NCI-H187 treated with DMSO at 0.1 percent for 48 hours (cell line): ENCODE results near the gene SCUBE1.

Experiments
- DNase-seq: peaks from one replicate; lab custom pipeline; 2025; lab: John Stamatoyannopoulos, UW

Gene SCUBE1

DNA sequence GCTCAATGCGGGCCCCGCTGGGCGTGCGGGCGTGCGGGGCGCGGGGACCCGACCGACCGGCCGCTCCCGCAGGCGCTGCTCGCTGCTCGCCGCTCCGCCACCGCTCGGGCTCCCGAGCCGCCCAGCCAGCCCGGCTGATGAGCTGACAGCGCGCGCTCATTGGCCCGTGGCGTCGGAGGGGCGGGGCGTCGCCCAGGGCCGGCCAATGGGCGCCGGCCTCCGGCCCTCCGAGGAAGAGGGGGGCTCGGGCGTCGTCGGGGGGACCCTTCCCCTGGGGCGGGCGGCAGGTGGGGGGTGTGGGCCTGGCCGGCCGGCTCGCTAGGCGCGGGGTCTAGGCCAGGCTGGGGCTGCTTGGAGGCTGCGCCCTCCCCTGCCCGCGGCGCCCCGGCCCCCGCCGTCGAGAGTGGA is at the start of gene SCUBE1:
SCUBE1 (minus strand) TSS at position 111 of the 408 bp plus-strand sequence. CDS start 111 bp downstream, outside the sequence.
- DNase-seq: no peak

DNA sequence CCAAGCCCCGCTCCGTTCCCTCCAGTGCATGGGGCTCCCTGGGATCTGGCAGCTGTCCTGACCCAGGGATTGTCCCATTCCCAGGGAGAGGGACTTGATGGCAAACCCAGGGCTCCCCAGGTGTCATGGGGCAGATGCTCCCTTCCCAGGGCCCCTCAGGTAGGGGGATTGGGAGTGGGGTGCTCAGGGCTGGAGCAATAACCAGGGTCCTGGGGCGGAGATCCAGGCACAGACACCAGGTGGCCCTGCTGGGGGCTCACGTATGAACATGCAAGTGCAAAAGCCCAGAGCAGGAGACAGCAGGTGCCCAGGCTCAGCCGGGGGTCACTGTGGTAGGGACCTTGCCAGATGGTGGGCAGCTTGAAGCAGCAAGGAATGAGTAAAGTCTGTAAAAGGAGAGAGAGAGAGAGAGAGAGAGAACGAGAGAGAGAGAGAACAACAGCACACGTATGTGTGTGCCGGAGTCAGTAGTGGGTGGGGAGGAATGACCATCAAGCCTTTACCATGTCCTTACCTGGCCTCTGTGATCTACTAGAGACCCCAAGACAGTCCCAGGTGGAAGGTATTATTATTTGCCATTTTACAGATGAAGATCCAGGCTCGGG is 49.3 kb upstream of the SCUBE1 start:
- DNase-seq: no peak

DNA sequence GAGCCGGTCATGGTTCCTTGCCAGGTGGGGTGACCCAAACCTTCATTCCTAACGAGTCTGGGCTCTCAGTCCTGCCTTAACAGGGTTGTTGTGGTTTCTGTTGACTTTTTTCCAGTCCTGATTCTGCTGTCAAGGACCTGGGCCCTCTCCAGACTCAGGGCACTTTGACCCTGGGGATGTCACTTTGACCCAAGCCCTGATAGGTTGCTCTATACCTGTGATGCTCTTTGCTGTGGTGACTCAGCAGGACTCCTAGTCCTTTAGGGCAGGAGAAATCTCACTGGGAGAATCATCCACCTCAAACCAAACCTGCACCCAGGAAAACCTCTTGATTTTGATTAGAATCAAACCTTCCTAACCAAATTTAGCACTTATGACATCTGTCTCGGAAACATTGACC is 48.1 kb upstream of the SCUBE1 start:
- DNase-seq: no peak

DNA sequence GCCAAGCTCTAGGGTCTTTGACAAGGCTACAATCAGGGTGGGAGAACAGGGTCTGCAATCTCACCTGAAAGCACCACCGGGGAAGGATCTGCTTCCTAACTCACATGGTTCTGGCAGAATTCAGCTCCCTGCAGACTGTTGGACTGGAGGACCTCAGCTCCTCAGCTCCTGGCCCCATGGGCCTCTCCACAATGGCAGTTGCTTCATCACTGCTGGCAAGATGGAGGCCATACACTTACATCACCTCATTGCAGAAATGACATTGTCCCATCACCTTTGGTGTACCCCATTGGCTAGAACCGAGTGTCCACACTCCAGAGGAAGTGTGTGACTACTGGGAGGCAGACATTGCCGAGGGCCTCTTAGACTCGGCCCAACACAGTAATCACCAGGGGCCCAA is 47.7 kb upstream of the SCUBE1 start:
- DNase-seq: no peak

DNA sequence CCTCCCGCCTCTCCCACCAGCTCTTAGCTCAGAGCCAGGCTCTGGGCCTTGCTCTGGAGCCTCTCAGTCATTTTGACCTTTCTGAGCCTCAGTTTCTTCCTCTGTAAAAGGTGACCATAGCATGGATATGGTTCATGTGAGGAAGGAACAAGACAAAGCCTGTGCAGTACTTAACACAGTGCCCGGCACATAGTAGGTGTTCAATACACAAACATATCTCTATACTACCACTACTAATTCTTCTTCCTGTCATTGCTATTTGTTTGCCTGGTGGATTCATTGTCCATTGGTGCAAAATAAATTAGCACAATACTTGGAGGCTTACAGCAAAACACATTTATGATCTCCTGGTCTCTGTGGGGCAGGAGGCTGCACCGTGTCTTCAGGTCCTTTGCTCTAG is 47.0 kb upstream of the SCUBE1 start:
- no peak for DNase-seq

DNA sequence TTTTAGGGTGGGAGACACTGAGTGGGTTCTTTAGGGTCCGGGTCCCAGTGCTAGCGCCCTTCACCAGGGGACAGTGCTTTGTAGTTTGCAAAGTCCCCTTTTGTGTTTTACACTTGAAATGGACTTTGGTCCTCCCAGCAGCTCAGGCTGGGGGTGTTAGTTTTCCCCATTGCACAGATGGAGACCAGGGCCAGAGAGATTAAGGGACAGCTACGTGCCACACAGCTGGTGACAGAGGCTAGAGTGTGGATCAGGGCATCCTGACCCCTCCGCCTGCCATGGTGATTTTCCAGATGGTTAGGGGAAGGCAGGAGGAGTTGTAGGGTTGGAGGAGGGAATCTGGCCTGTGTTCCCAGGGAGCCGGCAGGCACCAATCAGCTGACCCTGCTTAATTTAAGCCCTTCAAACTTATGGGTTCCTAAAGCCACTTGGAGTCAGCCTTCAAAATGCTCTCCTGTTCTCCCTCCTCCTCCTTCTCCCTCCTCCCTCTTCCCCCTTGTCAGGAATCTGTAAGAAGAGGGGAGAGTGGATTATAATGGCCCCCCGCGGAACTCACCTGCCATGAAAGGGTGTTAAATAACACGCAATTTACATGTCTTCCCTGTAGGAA is 46.2 kb upstream of the SCUBE1 start:
- no peak for DNase-seq

DNA sequence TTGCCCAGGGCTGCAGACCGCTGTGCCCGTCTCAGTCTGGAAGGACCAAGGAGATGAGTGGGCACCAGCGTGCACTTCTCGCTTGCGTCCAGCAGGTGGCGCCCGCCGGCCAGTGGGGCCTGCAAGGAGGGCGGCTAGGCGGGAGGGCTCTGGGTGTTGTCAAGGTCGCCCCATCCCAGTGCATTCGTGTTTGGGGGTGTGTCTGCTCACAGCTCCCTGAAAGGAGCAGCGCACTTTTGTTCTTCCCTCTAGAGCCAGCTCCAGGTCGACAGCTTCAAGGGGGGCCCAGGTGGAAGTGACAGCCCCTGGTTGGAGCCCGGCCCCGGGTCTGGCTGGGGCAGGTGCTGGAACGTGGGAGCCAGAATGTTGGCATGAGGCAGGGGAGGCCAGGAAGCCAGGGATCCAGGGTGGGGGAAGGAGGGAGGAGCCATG is 45.3 kb upstream of the SCUBE1 start:
- no peak for DNase-seq

DNA sequence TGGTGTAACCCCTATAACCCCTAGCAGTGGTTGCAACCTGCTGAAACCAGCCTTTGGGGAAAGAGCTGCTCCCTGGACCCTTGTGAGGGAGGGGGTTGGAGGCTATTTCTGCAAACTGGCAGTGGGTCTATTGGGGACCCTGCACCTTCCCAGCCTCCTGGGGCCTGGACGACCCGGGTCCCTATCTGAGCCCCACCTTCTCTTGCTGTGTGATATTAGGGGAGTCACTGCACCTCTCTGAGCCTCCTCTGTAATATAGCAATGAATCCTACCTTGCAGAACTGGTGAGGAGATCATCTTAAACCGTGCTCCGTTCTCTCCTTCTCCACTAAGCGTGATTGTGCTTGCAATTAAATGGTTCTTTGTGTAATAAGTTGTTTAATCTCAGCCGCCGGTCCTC is 44.6 kb upstream of the SCUBE1 start:
- no peak for DNase-seq

DNA sequence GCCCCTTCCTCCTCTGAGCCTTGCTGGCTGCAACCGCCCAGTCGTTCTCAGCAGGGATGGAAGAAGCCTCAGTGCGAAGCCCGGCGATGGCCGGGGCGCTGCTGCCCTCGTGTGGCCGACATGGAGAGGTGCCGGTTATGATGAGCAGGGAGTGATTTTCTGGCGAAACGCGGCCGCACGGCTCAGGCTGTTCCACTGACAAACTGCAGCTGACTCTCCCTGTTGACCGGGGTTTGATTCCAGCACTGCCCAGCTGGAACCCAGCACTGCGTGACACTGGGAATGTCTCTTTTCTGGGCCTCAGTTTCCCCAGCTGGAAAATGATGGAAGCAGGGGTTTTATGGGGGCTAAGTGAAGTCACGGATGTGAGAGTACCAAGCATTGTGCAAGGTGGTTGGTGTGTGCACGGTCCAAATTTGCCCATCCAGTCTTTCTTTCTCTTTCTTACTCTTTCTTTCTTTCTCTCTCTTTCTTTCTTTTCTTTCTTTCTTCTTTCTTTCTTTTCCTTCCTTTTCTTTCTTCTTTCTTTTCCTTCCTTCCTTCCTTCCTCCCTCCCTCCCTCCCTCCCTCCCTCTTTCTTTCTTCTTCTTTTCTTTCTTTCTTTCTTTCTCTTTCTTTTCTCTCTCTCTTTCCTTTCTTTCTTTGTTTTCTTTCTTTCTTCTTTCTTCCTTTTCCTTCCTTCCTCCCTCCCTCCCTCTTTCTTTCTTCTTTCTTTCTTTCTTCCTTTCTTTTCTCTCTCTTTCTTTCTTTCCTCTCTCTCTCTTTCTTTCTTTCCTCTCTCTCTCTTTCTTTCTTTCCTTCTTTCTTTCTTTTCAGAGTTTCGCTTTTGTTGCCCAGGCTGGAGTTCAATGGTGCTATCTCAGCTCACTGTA is 42.8 kb upstream of the SCUBE1 start:
- DNase-seq: no peak

DNA sequence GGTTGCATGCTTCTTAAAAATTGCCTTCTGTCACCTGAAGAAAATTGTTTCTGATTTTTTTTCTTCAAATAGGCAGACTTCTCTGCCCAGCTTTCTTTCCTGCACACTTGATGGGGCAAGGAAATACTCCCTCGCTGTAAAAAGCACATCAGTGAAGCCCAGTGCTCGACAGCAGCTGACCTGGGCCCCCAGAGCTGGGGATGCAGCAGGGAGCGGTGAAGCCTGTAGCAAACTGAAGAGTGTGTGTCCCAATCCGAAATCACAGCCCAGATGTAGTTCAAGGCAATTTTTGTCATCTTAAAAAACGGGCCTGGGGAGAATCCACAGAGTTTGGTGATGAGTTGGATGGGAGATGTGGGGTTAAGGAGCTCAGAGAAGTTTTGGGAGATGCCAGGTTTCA is 41.7 kb upstream of the SCUBE1 start:
- no peak for DNase-seq

DNA sequence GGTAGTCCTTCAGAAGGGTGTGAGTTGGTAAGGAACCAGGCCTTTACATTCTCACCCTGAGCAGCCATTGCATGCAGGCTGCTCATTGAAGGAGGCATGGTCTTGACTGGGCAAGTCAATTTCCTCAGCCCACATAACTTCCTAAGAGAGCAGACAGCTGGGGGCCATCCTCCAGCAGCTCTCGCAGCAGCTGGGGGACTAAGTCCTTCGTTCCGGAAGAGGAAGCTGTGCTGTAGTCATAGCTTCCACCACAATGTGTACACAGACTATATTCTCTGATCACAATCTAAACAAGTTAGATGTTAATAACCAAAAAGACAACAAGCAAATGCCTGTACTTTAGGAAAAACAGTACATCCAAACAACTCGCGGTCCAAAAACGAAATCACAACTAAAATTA is 38.5 kb upstream of the SCUBE1 start:
- DNase-seq: no peak

DNA sequence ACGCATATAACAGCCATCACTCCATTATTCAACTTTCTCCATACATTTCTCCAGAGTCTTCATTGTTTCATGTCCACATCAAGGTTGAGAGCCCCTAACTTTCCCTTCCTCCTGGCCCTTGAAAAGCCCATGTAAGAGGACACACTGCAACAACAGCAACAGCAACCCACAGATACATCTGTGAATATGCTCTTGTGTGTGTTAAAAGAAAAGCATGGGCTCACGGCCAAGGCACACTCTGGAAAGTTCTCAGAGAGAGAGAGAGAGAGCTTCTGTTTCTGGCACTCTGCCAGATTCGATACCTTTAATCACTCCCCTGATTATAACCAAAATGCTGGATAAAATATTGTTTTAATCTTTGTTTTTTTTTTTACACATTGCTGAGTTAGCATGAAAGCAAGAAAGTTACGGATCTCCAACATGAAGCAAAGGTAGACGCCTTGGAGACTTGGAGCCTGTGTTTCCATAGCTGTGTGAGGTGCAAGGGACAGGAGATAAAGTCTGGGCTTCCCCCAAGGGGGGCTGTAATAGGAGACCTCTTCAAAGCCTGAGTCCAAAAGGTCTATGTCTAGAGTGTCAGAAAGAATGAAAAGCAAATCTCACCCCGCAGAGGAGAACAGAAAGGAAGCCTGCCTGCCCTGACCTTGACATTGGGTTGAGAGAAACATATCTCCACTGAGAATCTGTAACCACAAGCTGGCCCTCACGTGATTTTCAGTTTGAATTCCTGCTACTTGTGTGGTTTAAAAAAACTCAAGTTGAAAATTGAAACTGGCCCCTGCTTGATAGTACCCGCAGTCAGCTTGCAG is 34.9 kb upstream of the SCUBE1 start:
- DNase-seq: no peak

DNA sequence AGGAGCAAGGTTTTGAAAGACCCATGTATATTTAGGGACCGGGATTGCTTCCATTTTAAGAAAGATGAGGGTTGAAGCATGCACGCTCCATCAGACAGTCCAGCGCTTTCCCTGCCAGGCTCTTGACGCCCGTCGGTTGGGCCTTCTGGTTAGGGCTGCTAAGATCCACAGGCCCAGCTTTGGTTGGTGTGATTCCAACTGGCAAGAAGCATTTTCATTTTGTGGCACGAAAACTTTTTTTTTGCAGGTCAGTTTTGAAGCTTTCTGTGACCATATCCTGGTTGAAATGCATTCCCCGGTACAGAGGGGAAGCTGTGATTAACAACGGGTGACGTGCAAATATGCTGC is 34.4 kb upstream of the SCUBE1 start:
- no peak for DNase-seq

DNA sequence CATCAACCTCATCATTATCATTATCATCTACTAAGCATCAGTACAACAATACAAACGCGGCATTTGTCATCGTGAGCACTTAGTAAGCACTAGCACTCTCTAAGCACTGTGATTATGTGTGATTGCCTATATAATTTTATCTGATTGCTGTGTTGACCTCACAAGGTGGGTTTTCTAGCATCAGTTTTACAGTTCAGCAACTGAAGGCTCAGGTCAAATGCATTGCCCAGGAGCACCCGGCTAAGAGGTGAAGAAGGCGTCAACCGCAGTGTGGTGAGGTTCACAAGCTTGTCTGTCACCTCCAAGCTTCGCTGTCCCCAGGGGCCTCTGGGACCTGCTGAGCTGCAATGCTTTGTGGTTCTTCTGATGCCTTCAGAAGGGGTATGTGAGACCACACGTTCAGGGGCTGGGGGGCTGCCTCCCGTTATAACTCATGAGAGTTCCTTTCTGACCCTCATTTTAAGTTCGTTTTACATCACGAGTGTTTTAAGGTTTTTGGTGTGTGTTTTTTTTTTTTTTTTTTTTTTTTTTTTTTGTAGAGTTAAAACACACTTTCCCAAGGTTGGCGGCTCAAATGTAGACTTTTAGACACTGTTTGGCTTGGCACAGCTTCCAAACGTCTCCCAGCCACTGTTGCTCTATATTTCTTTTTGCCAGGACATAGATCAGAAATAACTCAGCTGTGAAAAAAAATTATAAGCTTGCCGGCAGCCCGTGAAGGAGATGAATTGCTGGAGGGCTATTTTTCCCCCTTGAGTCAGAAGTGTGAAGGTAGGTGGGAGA is 33.8 kb upstream of the SCUBE1 start:
- DNase-seq: no peak

DNA sequence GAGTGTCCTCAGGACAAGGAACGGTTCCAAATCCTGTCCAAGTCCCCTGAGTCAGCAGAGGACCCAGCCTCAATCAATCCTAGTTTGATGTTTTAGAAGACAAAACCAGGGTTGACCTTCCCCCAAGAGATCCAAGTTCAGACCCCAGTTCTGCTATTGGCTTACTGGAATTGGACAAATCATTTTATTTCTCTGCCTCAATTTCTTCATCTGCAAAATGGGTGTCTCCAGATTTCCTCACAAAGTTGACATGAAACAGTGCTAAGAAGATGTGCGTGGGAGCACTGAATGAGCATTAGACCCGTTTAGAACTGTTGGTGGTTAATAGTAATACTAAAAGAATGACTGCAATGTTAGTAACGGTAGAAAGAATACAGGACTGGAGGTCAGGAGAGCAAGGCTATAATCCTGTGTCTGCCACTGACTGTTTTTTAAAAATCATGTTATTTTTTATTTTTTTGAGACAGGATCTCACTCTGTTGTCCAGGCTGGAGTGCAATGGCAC is 32.8 kb upstream of the SCUBE1 start:
- DNase-seq: no peak

DNA sequence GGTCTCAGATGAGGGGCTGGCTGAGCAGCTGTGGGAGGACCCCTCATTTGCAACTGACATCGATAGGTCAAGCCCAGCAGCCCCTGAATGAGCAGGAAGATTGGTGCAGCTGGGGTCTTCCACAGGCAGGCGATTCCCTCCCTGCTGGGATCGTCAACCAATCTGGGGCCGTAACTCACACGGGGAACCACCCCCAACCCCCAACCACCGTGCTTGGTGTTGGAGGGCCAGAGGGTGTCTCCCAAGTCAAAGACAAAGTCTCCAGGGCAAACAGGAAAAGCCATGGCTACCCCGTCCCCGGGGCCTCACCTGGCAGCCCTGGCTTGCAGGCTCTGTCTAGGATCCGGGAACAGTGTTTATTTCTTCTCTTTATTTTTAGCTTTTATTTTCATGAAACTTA is 26.9 kb upstream of the SCUBE1 start:
- DNase-seq: no peak

DNA sequence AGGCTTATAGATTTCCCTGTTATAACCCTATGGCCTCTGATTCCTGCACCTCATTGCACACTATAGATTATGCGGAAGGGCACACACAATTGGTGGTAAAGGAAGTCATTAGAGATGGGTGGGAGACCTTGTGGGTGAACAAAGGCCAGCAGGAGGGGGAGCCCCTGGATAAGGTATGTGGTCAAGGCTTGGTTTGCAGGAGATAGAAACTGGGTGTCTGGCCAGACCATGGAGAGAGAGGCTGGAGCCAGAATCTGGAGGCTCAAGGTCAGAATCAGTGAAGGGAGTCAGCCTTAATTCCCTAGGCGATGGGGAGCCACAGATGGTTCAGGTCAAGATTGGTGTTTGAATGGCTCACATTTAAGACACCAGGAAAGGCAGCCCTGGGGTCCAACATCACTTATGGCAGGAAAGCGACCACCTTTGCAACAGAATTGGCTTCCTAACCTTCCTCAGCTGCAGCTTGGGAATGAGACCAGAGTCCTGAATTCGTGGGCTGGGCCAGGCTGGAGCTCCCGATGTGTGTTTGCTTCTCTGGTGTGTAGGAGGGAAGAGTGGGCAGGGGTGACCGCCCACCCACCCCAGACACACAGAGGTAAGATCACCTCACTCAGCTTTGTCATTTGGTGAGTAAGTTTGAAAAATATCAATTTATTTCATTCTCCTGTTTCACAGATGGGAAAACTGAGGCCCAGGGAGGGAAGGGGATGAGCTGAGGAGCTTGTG is 22.7 kb upstream of the SCUBE1 start:
- no peak for DNase-seq

DNA sequence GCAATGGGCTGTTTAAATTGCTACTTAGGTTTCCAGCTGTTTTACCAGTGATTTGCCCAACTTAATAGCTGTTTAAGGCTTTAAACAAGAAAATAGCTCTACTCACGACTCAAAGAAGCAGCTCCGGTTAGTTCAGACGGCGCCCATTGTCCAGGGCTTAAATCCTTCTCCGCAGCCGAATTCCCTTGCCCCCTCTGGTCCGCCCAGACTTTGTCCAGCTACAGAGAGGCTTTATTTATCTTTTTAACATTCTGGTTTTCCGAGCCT is 20.9 kb upstream of the SCUBE1 start:
- DNase-seq: no peak

DNA sequence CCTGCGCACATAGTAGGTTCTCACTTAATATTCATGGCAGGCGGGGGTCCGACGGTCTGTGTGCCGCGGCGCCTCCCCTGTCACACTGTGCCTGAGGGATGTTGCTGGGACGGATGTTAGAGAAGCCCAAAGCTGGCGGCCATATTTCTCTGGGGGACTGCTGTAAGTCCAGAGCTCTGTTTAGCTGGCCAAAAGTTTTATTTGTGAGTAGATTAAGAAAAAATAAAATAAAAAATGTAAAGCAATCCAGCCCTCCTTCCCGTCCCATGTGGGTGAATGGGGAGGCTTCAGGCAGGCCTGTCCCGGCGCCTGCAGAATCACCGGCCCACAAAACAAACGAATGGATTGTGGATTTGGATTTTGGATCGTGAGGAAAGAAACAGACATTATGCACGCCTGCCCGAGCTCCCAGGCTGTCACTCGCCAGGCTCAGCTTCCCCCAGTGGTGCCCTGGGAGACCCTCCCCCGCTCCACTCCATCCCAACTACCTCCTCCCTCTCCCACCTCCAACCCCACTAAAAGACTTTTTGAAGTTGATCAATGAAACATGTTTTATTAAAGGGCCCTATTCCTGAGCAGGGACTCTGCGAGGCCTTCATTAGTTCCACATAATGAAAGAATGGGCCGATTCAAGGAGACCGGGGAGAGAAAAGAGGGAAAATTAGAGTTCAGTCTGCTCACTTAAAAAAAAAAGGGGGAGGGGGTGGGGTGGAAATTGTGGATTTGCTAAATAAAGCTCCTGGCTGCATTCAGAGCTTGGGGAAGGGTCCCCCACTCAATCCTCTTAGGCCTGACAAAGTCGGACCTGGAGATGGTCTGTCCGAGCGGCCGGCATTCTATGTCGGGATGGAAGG is 20.4 kb upstream of the SCUBE1 start:
- no peak for DNase-seq

DNA sequence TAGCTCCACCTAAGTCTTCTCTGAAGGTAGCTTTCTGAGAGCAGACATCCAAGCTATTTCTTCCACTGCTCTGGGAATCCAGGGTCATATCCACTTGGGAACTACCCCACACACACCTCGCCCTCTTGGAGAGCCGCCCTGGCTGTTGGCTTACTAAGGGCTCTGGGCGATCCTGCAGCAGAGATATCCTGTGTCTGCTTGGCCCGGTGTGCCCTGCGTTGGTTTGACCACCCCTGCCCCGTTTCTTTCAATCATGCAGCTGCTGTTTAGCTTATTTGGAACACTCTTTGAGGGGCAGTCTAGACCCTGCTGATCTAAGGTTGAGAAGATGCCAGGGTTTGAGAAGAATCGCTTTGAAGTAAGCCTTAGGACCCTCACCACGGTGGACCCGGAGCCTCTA is 17.4 kb upstream of the SCUBE1 start:
- no peak for DNase-seq
